Esophagus muscularis mucosa (tissue), 4 donors: Measurements from ENCODE around the gene MUC4.

Source experiments
- EP300 ChIP-seq: sonication (generic); formaldehyde crosslinking; IDR thresholded peaks from one replicate; pipeline ENCODE4 v1.6.1; 2017; ENCODE audit warnings: antibody characterized with exemption
- POLR2A ChIP-seq: fragments of 450-650 bp; IDR thresholded peaks from one replicate; pipeline ENCODE4 v1.6.1; 2017; ENCODE audit warnings: antibody characterized with exemption, moderate library complexity, mild to moderate bottlenecking, low read depth
- TF ChIP-seq, protein P1 (sequence below), 3 experiments: fragments of 200-600 bp in 2 of 3; fragments of 450-650 bp in 1 of 3; sonication (generic) in 2 of 3; IDR thresholded peaks; one replicate each; pipeline ENCODE4 v1.5.1; 2017 to 2019; ENCODE audit warnings: antibody characterized with exemption in 3 of 3, mild to moderate bottlenecking in 2 of 3, moderate library complexity in 1 of 3

DNA sequence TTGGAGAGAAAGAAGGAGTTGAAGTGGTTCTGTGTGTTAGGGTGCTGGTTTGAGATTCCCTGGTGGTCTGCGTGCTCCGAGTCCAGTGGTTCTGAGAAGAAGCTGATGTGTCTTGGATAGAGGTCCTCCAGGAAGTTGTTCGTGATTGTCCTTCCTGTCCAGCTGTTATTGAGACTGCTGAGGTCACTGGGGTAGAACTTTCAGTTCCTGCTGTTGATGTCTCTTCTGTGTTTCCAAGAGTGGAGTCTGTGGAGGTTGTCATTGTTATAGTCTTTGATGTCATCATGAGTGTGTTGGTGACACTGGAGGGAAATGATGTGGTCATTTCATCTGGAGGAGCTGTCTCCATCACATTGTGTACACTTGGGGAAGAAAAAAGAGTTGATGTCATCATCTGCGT, 20.8 kb downstream of the MUC4 start:
- TF ChIP-seq, protein P1, sequence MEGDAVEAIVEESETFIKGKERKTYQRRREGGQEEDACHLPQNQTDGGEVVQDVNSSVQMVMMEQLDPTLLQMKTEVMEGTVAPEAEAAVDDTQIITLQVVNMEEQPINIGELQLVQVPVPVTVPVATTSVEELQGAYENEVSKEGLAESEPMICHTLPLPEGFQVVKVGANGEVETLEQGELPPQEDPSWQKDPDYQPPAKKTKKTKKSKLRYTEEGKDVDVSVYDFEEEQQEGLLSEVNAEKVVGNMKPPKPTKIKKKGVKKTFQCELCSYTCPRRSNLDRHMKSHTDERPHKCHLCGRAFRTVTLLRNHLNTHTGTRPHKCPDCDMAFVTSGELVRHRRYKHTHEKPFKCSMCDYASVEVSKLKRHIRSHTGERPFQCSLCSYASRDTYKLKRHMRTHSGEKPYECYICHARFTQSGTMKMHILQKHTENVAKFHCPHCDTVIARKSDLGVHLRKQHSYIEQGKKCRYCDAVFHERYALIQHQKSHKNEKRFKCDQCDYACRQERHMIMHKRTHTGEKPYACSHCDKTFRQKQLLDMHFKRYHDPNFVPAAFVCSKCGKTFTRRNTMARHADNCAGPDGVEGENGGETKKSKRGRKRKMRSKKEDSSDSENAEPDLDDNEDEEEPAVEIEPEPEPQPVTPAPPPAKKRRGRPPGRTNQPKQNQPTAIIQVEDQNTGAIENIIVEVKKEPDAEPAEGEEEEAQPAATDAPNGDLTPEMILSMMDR (IDR thresholded peaks at IDR 0.05) = no peak
- TF ChIP-seq POLR2A = no peak
- TF ChIP-seq EP300 = no peak
